Epithelial cell of alveolus of lung (primary cell): ENCODE data around the gene PHLDA3. TPM values are rescaled to one million over a fixed set of nuclear protein-coding genes. Genes with fewer than 3 reads are reported as not detected.

Source experiments
- total RNA-seq: library from RNA; depleted of rRNA; stranded (reverse); fragments of >200 nt; gene quantifications from 2 replicates; pipeline ENCODE4 v1.2.1, GENCODE V29; 2015

The PHLDA3 gene
- total RNA-seq: 66.1 and 76.5 TPM in 2 replicates

DNA sequence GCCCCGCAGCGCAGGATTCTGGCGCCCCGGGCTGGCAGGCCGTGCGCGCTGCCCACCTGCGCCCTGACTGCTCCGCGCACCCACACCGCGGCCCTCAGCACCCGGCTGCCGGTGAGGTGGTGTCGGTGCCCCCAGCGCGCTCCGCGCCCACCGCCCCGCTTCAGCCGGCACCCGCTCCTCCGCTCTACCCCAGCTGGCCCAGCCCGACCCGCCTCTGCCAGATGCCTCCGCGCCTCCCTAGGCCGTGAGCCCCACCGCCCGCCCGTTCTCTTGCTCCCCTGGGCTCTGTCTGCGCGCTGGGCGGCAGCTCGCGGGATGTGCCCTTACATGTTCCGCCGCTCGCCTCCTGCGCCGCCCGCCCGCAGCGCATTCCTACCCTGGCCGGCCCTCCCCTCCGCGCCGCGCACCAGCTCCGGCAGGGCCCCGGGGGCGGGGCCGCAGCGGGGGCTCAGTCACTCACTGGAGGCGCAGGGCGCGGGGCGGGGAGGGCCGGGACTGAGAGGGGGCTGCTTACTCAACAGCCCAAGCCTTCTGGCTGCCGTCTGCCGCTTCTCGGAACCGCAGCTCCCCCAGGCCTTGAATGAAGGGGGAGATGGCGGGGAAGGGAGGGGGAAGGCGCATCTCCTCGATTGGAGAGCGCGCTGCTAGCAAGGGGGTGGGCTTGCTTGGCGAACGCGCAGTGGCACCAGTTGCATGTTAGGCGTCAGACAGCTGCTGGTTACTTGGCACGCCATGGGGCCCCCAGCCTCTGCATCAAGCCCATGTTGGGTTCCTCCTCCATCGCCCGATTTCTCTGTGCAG, at the start of gene PHLDA3:
Gene PHLDA3 (minus strand): TSS at position 345 of the 801 bp plus-strand sequence. CDS start 402 bp downstream, outside the sequence.

DNA sequence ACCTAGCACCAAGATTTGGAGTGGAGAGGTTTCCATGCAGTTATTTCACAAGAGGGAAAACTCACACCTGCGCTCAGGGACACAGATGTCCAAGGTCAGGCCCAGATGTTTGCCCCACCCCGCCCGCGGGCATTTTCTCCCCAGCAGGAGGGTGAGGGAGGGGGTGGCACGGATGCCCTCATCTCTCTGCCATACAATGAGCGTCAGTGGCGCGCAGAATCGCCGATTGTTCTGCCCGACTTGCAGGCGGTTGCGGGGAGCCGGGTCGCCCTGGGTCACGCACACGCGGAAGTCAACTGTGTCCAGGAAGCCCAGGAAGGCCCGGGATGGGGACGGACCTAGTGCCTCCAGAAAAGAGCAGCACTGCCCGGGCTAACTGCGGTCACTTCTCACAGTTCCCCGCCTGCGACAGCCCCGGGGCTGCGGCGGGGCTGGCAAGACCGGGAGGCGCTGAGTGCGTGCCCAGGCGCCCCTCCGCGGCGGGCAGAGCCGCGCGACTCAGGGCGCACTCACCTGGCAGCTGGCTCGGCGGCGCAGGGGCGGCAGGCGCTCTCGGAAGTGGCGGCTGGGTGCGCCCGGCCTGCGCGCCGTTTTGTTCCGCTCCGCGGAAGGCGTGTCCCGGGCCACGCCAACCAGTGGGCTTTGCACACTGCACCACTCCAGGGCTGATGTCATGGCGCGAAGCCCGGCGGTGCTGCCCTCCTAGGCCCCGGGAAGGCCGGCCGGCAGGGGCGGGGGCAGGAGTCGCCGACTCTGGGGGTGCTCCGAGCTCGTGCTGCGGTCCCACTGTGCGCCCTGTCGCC, 37.8 kb upstream of the PHLDA3 start, which contains the start of gene CSRP1:
Gene CSRP1 (minus strand): TSS at position 567 of the 803 bp plus-strand sequence. CDS start 10,820 bp downstream, outside the sequence.

Other genes starting within 250 kb of the PHLDA3 start
- under 0.01 and 0.24 TPM in 2 replicates for gene PKP1, start 185.7 kb downstream of the PHLDA3 start, total RNA-seq
- 12.5 TPM in 1 of 2 replicates, not detected in the other for gene TNNT2, start 91.5 kb downstream of the PHLDA3 start, total RNA-seq
- 0.48 and 3.4 TPM in 2 replicates for gene LAD1, start 69.9 kb downstream of the PHLDA3 start, total RNA-seq
- under 0.01 and 23.9 TPM in 2 replicates for gene TNNI1, start 47.5 kb downstream of the PHLDA3 start, total RNA-seq
- gene CSRP1, start 37.9 kb upstream of the PHLDA3 start, total RNA-seq: 526 and 799 TPM in 2 replicates
- gene NAV1, start 69.9 kb upstream of the PHLDA3 start, total RNA-seq: 33.4 and 56.2 TPM in 2 replicates